IMR-90 (cell line): ENCODE results near the gene NKD1. TPM values are rescaled to one million over a fixed set of nuclear protein-coding genes. Genes with fewer than 3 reads are reported as not detected.
A peak's percentile ranks its signal among the peaks of the same experiment; 100 is the strongest.

ENCODE experiments used
- ATAC-seq: fragments of 200-7000 bp; cut with Tn5 transposase; 2 replicates; pipeline ENCODE4 v1.9.1; 2020; ENCODE audit warnings: low read depth, mild to moderate bottlenecking, moderate library complexity
- BruUV-seq: library from RNA; stranded (reverse); fragments of 400-500 nt; replicated peaks from 2 replicates; lab custom pipeline; 2021; lab: Mats Ljungman, UMichigan
- CTCF ChIA-PET: fragments of 300-600 bp; formaldehyde crosslinking; extraction: SDS; loops from one replicate; lab custom pipeline; 2021; ENCODE audit warnings: antibody characterized with exemption; lab: Yijun Ruan, JAX
- POLR2A ChIA-PET: fragments of 300-600 bp; sonication (Branson Sonifier 250); formaldehyde crosslinking; loops from one replicate; lab custom pipeline; 2022; ENCODE audit warnings: antibody characterized with exemption; ENCODE audit not compliant: unreplicated experiment; lab: Charles Lee
- DNase-seq: peaks from one replicate; pipeline ENCODE4 v3.0.0; 2013
- H2AFZ ChIP-seq: replicated peaks from 2 replicates; pipeline ENCODE3; 2013; ENCODE audit warnings: low read length, mild to moderate bottlenecking; ENCODE audit not compliant: poor library complexity
- H2AK5ac ChIP-seq: 2 replicates; pipeline ENCODE4 v1.6.1; 2013; ENCODE audit warnings: low read depth, low read length, inconsistent platforms
- H2AK9ac ChIP-seq: replicated peaks from 2 replicates; pipeline ENCODE3; 2013; ENCODE audit warnings: mild to moderate bottlenecking, low read depth, low read length, moderate library complexity; ENCODE audit not compliant: poor library complexity
- H2BK120ac ChIP-seq: 2 replicates; pipeline ENCODE4 v1.6.1; 2013; ENCODE audit warnings: low read depth, low read length, inconsistent platforms
- H2BK15ac ChIP-seq: 3 replicates; pipeline ENCODE4 v1.6.1; 2013; ENCODE audit warnings: low read depth, low read length, inconsistent platforms
- H2BK20ac ChIP-seq: 2 replicates; pipeline ENCODE4 v1.6.1; 2013; ENCODE audit warnings: low read depth, mild to moderate bottlenecking, inconsistent platforms, low read length, moderate library complexity
- H2BK5ac ChIP-seq: 2 replicates; pipeline ENCODE4 v1.6.1; 2013; ENCODE audit warnings: mild to moderate bottlenecking, low read depth, low read length, inconsistent platforms; ENCODE audit not compliant: poor library complexity, severe bottlenecking
- H3K14ac ChIP-seq: replicated peaks from 2 replicates; pipeline ENCODE4 v1.6.1; 2013; ENCODE audit warnings: low read depth, low read length, inconsistent platforms
- H3K18ac ChIP-seq: 2 replicates; pipeline ENCODE4 v1.6.1; 2013; ENCODE audit warnings: low read depth, low read length, control low read depth
- H3K23ac ChIP-seq: 2 replicates; pipeline ENCODE4 v1.6.1; 2013; ENCODE audit warnings: low read depth, low read length, inconsistent platforms
- H3K27ac ChIP-seq: 2 replicates; pipeline ENCODE4 v1.5.1; 2013; ENCODE audit warnings: mild to moderate bottlenecking, control low read depth, low read length; ENCODE audit not compliant: insufficient read depth
- H3K27me3 ChIP-seq: 2 replicates; pipeline ENCODE4 v1.6.1; 2013; ENCODE audit warnings: low read length; ENCODE audit not compliant: control insufficient read depth, insufficient read depth
- H3K36me3 ChIP-seq: 2 replicates; pipeline ENCODE4 v1.6.1; 2013; ENCODE audit warnings: low read length, mixed read lengths; ENCODE audit not compliant: control insufficient read depth, insufficient read depth
- H3K4ac ChIP-seq: 2 replicates; pipeline ENCODE4 v1.6.1; 2013; ENCODE audit warnings: low read depth, low read length, inconsistent platforms
- H3K4me1 ChIP-seq: 2 replicates; pipeline ENCODE4 v1.6.1; 2013; ENCODE audit warnings: low read length, mixed read lengths; ENCODE audit not compliant: control insufficient read depth, insufficient read depth
- H3K4me2 ChIP-seq: 2 replicates; pipeline ENCODE4 v1.6.1; 2013; ENCODE audit warnings: low read depth, mild to moderate bottlenecking, control low read depth, low read length, moderate library complexity
- H3K4me3 ChIP-seq: 2 replicates; pipeline ENCODE4 v1.5.1; 2013; ENCODE audit warnings: low read depth, mild to moderate bottlenecking, control low read depth, low read length, moderate library complexity; ENCODE audit not compliant: insufficient read depth
- H3K56ac ChIP-seq: 2 replicates; pipeline ENCODE4 v1.6.1; 2013; ENCODE audit warnings: low read length, inconsistent platforms; ENCODE audit not compliant: insufficient read depth; ENCODE audit errors: extremely low read depth
- H3K79me1 ChIP-seq, 2 experiments: 2 replicates each; pipeline ENCODE4 v1.6.1; 2013; ENCODE audit warnings: low read length in 2 of 2, inconsistent platforms in 1 of 2, low read depth in 1 of 2
- H3K9ac ChIP-seq: 2 replicates; pipeline ENCODE4 v1.6.1; 2013; ENCODE audit warnings: low read depth, low read length, control low read depth
- H3K9me1 ChIP-seq: 2 replicates; pipeline ENCODE4 v1.6.1; 2013; ENCODE audit warnings: low read length, inconsistent platforms; ENCODE audit not compliant: insufficient read depth
- H3K9me3 ChIP-seq: 2 replicates; pipeline ENCODE4 v1.6.1; 2013; ENCODE audit warnings: low read length; ENCODE audit not compliant: control insufficient read depth, insufficient read depth
- H4K20me1 ChIP-seq: 2 replicates; pipeline ENCODE4 v1.6.1; 2013; ENCODE audit warnings: low read length, inconsistent platforms; ENCODE audit not compliant: insufficient read depth
- H4K5ac ChIP-seq: 2 replicates; pipeline ENCODE4 v1.6.1; 2013; ENCODE audit warnings: mild to moderate bottlenecking, low read depth, low read length, control low read depth
- H4K8ac ChIP-seq, 2 experiments: 2 replicates each; pipeline ENCODE4 v1.6.1; 2013; ENCODE audit warnings: low read depth in 2 of 2, low read length in 2 of 2, control low read depth in 1 of 2, inconsistent platforms in 1 of 2
- H4K91ac ChIP-seq: 2 replicates; pipeline ENCODE4 v1.6.1; 2013; ENCODE audit warnings: low read depth, low read length, inconsistent platforms; ENCODE audit not compliant: insufficient read depth
- BHLHE40 ChIP-seq: fragments of 150-350 bp; IDR thresholded peaks from 2 replicates; pipeline ENCODE4 v1.6.1; 2016; ENCODE audit warnings: mild to moderate bottlenecking, low read depth, low read length
- CEBPB ChIP-seq: IDR thresholded peaks from 2 replicates; pipeline ENCODE4 v1.6.1; 2012; ENCODE audit warnings: low read depth, low read length, improper control_type of control experiment
- CHD1 ChIP-seq: IDR thresholded peaks from 2 replicates; pipeline ENCODE4 v1.6.1; 2012; ENCODE audit warnings: low read depth, low read length, improper control_type of control experiment
- FOS ChIP-seq: fragments of 150-350 bp; IDR thresholded peaks from 2 replicates; pipeline ENCODE4 v1.6.1; 2016; ENCODE audit warnings: low read depth, low read length
- MAFK ChIP-seq: IDR thresholded peaks from 2 replicates; pipeline ENCODE4 v1.6.1; 2012; ENCODE audit warnings: low read depth, low read length, improper control_type of control experiment
- MAZ ChIP-seq: IDR thresholded peaks from 2 replicates; pipeline ENCODE4 v1.6.1; 2012; ENCODE audit warnings: low read depth, mild to moderate bottlenecking, low read length, improper control_type of control experiment, moderate library complexity, borderline replicate concordance
- MXI1 ChIP-seq: IDR thresholded peaks from 2 replicates; pipeline ENCODE4 v1.6.1; 2012; ENCODE audit warnings: low read depth, mild to moderate bottlenecking, low read length, moderate library complexity, borderline replicate concordance
- NFE2L2 ChIP-seq: fragments of 150-350 bp; IDR thresholded peaks from 2 replicates; pipeline ENCODE4 v1.6.1; 2016; ENCODE audit warnings: low read depth, mild to moderate bottlenecking, low read length
- POLR2A ChIP-seq: IDR thresholded peaks from 2 replicates; pipeline ENCODE4 v1.6.1; 2012; ENCODE audit warnings: mild to moderate bottlenecking, low read depth, low read length
- RAD21 ChIP-seq: IDR thresholded peaks from 2 replicates; pipeline ENCODE4 v1.6.1; 2012; ENCODE audit warnings: low read length, improper control_type of control experiment
- RCOR1 ChIP-seq: IDR thresholded peaks from 2 replicates; pipeline ENCODE4 v1.6.1; 2012; ENCODE audit warnings: mild to moderate bottlenecking, low read length, improper control_type of control experiment; ENCODE audit not compliant: insufficient replicate concordance
- RFX5 ChIP-seq: IDR thresholded peaks from 2 replicates; pipeline ENCODE4 v1.8.0; 2012; ENCODE audit warnings: low read depth, mild to moderate bottlenecking, low read length, moderate library complexity
- SMC3 ChIP-seq: fragments of 150-350 bp; IDR thresholded peaks from 2 replicates; pipeline ENCODE4 v1.6.1; 2016; ENCODE audit warnings: low read depth, mild to moderate bottlenecking, antibody characterized with exemption, low read length, moderate library complexity
- WGBS, 2 experiments: methylation state at CpG; one replicate each; pipeline versions ENCODE4 v1.1.5 to v1.1.7; 2013; ENCODE audit warnings: missing lambda C conversion rate in 2 of 2; ENCODE audit not compliant: insufficient read length in 1 of 2; ENCODE audit errors: extremely low coverage in 2 of 2; 5-methylcytosine and 5-hydroxymethylcytosine counted together
- dilution Hi-C: fragments of 300-500 bp; cut with HindIII; formaldehyde crosslinking; loops from one replicate; pipeline ENCODE4 v1.14.3; 2018; ENCODE audit warnings: low sequenced_read_pairs; ENCODE audit not compliant: unreplicated experiment
- in situ Hi-C: fragments of 300-500 bp; cut with MboI; formaldehyde crosslinking; loops from 3 replicates; pipeline ENCODE4 v1.14.3; 2019; ENCODE audit warnings: low sequenced_read_pairs, inconsistent platforms, mixed read lengths
- intact Hi-C: fragments of 100-400 bp; cut with micrococcal nuclease; formaldehyde crosslinking; loops from 2 replicates; pipeline ENCODE4 v1.10.0; 2022
- polyA plus RNA-seq, 3 experiments: library from polyadenylated mRNA; depleted of rRNA; stranded (reverse); fragments of >200 nt; gene quantifications; 2 replicates each; pipeline ENCODE4 v1.2.3, GENCODE V29; 2012; ENCODE audit warnings: low replicate concordance in 1 of 3
- total RNA-seq: library from RNA; depleted of rRNA; stranded (reverse); fragments of >200 nt; gene quantifications from 2 replicates; pipeline ENCODE4 v1.2.3, GENCODE V29; 2012
- TF ChIP-seq, protein P1 (sequence below): fragments of 150-350 bp; IDR thresholded peaks from 2 replicates; pipeline ENCODE4 v1.6.1; 2017; ENCODE audit warnings: mild to moderate bottlenecking, antibody characterized with exemption, low read length, low read depth
- TF ChIP-seq, protein P2 (sequence below): conservative IDR thresholded peaks from 2 replicates; pipeline ENCODE4 v1.5.1; 2012; ENCODE audit warnings: mild to moderate bottlenecking, low read depth, low read length, improper control_type of control experiment
- TF ChIP-seq, protein P3 (sequence below): fragments of 150-350 bp; IDR thresholded peaks from 2 replicates; pipeline ENCODE4 v1.6.1; 2016; ENCODE audit warnings: low read depth, mild to moderate bottlenecking, low read length, moderate library complexity, borderline replicate concordance

NKD1 gene
- total and polyA plus RNA-seq, 2 of the 4 experiments (the other 2 are of a cell fraction), result not detected

- Histone ChIP-seq H4K20me1 (no peaks in the 10 kb centered on the region), H4K5ac (no peak overlapping the region), H3K14ac (no peak overlapping the region), H2AFZ (no peak overlapping the region), H2BK15ac (no peak overlapping the region), H3K23ac (no peak overlapping the region), H2AK9ac (peak overlapping the region; percentile 50), H3K27ac (no peak overlapping the region), H2BK20ac (no peak overlapping the region), H3K4me3 (no peak overlapping the region), H3K9ac (no peak overlapping the region), H2AK5ac (no peak overlapping the region), H3K18ac (no peak overlapping the region), H3K4me2 (no peak overlapping the region), H3K9me1 (no peaks in the 10 kb centered on the region), H3K79me1 (no peaks in the 10 kb centered on the region), H3K56ac (no peak overlapping the region), H3K9me3 (no peaks in the 10 kb centered on the region), H4K8ac (no peak overlapping the region), H3K4me1 (no peaks in the 10 kb centered on the region), H2BK120ac (no peak overlapping the region), H3K4ac (no peak overlapping the region), H4K91ac (no peak overlapping the region), H2BK5ac (no peak overlapping the region), H3K36me3 (no peaks in the 10 kb centered on the region), H3K27me3 (peaks cover 4% of the 10 kb centered on the region; the same call in 1 of the 2 replicates)
- in situ Hi-C loops (no loop called here), intact Hi-C loops (no loop called here), dilution Hi-C loops (no loop called here)
- TF ChIP-seq NFE2L2 (no peak), RCOR1 (no peak), SMC3 (no peak), POLR2A (no peak), FOS (no peak), CHD1 (no peak), MAZ (no peak), CEBPB (no peak), MXI1 (no peak), RFX5 (no peak), BHLHE40 (no peak), RAD21 (no peak), MAFK (no peak)
- TF ChIP-seq, protein P1, sequence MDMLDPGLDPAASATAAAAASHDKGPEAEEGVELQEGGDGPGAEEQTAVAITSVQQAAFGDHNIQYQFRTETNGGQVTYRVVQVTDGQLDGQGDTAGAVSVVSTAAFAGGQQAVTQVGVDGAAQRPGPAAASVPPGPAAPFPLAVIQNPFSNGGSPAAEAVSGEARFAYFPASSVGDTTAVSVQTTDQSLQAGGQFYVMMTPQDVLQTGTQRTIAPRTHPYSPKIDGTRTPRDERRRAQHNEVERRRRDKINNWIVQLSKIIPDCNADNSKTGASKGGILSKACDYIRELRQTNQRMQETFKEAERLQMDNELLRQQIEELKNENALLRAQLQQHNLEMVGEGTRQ, result no peak
- TF ChIP-seq, protein P2, sequence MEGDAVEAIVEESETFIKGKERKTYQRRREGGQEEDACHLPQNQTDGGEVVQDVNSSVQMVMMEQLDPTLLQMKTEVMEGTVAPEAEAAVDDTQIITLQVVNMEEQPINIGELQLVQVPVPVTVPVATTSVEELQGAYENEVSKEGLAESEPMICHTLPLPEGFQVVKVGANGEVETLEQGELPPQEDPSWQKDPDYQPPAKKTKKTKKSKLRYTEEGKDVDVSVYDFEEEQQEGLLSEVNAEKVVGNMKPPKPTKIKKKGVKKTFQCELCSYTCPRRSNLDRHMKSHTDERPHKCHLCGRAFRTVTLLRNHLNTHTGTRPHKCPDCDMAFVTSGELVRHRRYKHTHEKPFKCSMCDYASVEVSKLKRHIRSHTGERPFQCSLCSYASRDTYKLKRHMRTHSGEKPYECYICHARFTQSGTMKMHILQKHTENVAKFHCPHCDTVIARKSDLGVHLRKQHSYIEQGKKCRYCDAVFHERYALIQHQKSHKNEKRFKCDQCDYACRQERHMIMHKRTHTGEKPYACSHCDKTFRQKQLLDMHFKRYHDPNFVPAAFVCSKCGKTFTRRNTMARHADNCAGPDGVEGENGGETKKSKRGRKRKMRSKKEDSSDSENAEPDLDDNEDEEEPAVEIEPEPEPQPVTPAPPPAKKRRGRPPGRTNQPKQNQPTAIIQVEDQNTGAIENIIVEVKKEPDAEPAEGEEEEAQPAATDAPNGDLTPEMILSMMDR, result no peak
- TF ChIP-seq, protein P3, sequence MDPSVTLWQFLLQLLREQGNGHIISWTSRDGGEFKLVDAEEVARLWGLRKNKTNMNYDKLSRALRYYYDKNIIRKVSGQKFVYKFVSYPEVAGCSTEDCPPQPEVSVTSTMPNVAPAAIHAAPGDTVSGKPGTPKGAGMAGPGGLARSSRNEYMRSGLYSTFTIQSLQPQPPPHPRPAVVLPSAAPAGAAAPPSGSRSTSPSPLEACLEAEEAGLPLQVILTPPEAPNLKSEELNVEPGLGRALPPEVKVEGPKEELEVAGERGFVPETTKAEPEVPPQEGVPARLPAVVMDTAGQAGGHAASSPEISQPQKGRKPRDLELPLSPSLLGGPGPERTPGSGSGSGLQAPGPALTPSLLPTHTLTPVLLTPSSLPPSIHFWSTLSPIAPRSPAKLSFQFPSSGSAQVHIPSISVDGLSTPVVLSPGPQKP, result no peak
- ATAC-seq (no peak), DNase-seq (no peak)
- ChIA-PET CTCF (no interaction called here), POLR2A (no interaction called here)
- WGBS, 2 experiments, result 50% methylated on average over 1 of the region's 11 CpGs; no CpG with 5 or more reads in 1 of the 2 experiments
- no TSS peak for BruUV-seq
Measured at GRCh38 chr16:50630394-50631020, 82.3 kb downstream of the NKD1 start.
